ENCODE data around the gene GLRX3. TPM values are rescaled to one million over a fixed set of nuclear protein-coding genes. Genes with fewer than 3 reads are reported as not detected.

GLRX3 gene
- total RNA-seq, 1 experiment from 2014 or later = 182 TPM

DNA sequence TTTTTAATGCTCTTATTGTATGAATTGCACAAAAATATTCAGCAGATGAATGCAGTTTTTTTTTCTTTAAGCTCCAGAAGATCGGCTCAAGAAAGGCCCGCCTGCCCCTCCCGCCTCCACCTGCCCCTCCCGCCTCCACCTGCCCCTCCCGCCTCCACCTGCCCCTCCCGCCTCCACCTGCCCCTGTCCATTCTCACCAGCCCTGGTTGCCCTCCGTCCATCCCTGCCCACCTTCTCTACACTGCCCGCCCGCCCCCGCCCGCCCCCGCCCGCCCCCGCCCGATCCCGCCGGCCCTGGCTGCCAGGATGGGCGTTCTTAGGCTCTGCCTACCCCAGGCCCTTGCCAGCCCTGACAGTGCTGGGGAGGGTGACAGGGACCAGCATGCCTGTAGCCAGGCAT lies 67.4 kb downstream of the GLRX3 start:
- DNase-seq (ENCODE audit: low read depth) = no peak

DNA sequence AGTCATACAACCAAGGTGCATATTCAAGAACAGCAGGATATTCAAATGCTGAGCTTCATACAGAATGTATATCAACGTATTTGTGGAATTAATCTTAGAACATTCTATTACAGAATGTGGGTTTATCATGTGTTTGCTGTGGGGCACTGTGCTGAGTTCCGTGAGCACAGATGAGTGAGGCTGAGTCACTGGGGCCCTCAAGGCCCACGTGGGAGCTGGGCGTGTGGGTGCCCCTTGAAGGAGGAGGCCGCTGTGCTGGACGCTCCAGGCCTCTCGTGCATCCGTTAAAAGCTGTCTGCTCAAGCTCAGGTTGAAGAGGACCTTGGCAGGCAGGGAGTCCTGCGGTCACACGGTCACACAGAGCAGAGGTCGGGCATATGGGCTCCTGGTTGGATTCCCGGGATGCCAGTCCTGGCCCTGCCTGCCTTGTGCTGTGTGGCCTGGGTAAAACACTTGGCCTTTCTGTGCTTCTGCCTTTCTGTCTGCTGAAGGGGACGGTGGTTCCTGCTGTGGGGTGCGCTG lies 70.1 kb downstream of the GLRX3 start:
- DNase-seq (ENCODE audit: low read depth) = peak; percentile 37

DNA sequence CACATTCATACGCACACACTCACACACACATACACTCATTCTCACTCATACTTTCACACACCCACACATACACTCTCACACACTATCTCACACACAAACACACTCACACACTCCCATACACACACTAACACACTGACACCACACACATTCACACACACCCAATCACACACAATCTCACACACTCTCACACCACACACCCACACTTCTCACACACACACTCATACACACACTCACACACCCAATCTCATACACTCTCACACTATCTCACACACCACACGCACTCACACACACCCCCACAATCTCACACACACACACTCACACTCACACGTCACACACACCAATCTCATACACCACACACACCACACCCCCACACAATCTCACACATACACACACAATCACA lies 71.0 kb downstream of the GLRX3 start:
- DNase-seq (ENCODE audit: low read depth) = no peak

DNA sequence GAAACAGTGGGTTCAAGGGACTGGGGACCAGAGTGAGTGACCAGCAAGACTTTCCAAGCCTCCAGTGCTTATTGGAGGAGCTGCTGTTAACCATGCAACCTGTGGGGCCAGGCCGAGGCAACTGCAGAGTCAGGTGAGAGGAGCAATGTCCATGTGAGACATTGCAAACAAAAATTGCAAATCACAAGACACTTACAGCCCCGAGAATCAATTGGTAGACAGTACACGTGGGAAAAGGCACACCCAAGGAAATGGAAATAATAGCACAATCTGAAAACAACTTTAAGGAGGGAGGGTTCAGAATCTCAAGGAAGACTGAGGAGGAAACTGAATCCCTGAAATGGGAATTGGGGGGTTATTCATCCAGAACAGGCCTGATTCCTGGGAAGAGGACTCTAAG lies 72.6 kb downstream of the GLRX3 start:
- no peak for DNase-seq (ENCODE audit: low read depth)

DNA sequence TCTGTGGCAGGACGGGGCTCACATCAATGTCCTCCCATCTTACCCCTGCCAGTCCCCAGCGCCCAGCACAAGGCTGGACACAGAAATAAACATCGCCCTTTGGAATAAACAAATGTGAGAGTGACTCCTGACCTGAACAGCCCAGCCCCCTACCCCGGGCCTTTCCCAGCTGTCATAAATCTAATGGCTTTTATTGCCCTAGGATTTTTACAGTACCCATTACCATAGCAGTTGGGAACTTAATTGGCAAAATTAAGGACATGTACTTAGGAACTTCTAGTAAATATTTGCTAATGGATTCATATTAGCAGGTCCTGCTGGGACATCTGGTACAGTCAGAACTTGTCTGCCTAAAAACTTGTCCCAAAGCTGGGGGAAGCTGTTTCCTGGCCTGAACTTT lies 76.6 kb downstream of the GLRX3 start:
- no peak for DNase-seq (ENCODE audit: low read depth)

DNA sequence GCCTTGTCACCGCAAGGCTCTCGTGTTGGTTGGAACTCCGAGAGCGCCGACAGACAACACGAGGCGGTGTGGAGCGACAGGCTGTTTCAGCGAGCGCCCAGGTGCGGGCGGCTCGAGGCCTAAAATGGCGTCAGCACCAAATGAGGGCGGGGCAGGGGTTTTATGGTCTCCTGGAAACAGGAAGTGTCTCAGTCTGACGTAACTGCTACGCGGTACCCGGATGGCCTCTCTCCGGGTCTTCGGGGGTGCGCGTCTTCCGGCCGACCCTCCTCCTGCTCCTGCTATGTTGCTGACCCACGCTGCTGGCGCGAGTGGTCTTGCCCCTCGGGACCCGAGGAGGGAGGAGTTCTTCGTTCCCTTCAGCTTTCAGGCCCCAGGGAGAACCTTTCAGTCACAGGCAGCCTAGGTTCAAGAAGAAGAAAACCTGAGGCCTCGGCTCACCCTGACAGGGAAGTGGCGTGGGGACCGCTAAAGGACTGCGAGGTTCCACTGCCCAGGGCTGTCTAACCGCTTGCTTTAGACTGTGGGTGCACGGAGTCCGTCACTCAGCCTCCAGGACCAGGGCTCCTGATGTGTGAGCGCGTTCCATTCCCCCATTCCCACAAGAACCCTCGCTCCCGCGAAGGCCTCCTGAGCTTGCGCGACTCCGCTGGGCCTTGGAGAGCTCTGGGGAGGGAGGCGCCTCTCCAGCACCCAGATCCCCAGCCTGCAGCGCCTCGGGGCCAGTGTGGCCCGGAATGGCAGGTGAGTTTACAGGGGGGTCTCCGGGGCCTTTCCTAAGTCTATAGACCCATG lies 77.3 kb downstream of the GLRX3 start:
- no peak for DNase-seq (ENCODE audit: low read depth)

DNA sequence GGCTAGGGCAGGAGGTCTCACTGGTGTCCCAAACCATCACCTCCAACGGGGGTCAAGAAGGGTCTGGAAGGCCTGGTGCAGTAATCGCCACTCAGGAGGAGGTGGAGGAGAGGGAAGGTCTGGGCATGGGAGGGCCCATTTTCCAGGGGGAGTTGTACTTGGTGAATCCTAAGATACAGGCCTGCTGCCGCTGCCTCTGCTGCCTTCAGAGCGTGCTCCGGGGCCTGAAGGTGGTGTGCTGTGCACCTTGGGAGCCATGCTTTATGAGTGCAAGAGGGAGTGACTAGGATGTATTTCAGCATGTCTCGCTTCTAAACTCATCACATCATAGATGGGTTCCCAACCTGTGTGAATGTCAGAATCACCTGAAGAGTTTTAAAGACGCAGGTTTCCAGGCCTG lies 78.2 kb downstream of the GLRX3 start:
- no peak for DNase-seq (ENCODE audit: low read depth)

DNA sequence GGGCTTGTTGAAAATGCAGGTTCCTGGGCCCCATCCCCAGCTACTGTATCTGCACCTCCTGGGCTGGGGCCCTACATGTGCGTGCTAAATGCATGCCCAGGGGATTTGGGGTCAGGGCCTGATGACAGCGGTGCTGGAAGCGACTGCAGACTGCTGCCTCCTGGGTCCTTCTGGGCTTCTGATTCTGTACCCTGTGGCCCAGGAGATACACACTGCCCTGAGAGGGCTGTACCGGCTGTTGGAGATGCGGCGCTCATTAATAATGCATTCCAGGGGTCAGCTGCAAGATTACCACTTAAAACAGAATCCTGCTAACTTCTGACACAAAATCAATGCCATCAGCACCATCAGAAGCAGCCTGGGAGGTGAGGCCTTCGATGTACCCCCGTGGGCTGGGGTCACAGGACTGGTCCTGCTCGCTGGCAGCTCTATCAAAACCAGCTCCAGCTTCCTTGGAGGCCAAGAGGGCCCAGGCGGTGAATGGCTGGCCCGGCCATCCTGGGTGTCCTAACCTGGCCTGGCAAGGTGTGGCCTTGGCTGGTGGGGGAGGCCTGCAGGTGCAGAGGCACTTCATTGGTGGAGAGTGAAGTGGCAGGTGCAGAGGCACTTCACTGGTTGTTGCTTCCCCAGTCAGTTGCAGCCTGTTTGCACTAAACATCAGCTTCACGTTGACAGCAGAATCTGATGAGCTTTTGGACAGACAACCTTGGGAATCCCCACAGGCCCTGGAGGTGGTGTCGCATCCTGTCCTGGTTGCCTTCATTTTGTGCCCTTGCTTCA lies 79.2 kb downstream of the GLRX3 start:
- no peak for DNase-seq (ENCODE audit: low read depth)

GRCh38 chr10:130215931-130216231 lies 79.7 kb downstream of the GLRX3 start:
- DNase-seq (ENCODE audit: low read depth) = no peak

DNA sequence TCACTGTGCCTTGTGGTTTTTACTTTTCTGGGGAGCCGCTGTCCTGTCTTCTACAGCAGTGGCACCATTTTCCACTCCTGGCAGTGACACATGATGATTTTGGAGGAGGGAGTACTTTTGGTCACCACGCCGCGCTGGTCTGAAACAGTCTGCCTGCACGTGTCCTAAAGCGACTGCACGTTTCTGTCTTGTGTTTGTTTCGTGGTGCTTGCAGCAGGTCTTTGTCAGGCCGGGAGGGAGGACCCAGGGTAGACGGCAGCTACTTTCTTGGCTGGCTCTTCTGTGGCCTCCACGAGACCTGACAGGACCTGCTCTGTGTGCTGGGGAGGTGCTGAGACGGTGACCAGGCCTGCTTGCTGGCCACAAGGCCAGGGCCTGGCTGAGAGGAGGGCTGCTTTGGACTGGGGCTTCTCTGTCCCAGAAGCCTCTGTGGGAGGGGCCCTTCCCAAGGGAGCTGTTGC lies 82.0 kb downstream of the GLRX3 start:
- no peak for DNase-seq (ENCODE audit: low read depth)

GRCh38 chr10:130218936-130219335 lies 82.7 kb downstream of the GLRX3 start:
- DNase-seq (ENCODE audit: low read depth) = no peak

DNA sequence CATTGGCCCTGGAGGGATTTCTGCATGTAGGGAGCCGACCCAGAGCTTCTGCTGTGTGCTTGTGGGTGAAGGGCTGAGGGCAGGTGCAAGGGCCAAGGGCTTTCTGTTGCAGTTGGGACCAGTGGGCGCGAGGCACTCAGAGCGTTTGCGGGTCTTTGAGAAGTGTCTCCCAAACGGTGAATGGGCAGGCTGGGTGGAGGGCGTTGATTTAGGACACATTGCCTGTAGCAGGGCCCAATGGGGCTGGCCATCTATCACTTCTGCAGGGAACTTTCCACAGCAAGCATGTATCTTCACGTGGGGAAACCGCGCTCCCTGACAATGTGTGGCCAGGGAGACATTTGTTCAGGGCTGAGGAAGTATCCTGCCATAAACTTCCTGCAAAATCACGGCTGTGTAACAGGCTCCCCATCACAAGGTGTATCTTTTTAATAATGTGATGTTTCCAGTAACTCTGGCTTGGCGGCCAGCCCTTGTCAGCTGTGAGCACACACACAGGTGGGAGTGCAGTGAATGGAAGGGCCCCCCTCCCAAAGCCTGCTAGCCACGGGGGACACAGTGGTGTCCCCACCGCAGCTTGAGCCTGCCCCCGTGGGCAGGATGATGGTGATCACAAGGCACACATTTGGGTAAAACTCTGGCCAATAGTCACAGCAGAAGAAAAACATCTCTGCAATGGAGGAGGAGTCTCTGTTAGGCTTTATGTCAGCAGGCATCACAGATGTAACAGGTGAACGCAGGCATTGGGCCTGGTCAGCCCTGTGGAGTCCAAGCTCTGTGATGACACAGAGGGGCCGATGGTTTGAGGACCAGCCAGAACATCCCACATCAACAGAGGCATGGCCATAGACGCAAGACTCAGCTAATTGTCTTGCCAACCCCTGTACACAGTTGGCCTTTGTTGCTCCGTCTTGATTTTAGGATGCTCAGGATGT lies 84.3 kb downstream of the GLRX3 start:
- DNase-seq (ENCODE audit: low read depth) = no peak

- no peak for DNase-seq (ENCODE audit: low read depth)
Observed at GRCh38 chr10:130221456-130222375, 85.5 kb downstream of the GLRX3 start.

DNA sequence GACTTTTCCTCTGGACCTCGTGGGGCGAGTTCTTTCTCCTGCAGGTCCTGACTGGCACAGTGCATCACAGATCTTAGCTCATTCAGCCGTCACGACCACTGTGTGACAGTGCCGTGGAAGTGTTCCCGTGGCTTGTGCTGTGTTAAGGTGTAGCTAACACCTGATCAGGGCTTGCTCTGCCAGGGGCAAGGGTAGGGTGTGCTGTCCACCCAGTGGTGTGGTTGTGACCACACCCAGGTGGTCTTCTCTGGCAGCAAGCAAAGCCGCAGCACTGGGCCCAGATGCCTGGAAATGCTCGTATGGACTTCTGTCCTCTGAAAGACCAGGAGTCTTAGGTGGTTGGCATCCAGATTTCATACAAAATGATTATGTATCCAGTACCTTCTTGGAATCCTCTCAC lies 86.2 kb downstream of the GLRX3 start:
- DNase-seq (ENCODE audit: low read depth) = no peak

DNA sequence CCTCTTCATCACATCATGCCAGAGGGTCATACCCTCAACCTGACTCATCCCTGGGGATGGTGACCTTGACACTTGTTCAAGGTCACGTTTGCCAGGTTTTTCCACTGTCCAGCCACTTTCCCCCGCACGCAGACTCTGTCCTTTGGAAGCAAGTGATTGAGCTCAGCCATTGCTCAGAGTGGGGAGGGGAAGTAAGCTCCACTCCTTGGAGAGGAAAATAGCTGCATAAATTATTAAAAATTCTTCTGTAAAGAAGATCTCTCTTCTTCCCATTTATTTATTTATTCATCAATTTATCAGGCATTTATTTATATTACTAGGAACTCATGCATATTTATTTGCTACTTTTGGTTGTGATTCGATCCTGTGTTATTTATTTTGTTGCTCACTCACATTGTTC lies 88.0 kb downstream of the GLRX3 start:
- no peak for DNase-seq (ENCODE audit: low read depth)

DNA sequence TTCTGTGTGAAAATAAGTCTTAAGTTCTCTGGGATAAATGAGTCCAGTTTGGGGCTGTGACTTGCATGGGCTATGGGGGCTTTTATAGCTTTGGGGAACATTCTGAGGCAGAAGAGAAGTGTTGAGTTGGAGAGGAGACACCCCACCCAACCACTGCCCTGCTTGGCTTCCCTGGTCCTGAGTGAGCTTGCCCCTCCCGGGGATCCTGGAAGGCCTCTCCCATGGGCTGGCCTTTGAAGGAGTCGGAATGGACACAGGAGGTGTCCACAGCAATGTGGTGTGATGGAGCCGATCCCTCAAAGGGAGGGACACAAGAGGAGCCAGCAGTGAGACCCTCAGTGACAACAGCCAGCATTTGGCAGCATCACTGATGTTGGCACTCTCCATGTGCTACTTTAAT lies 89.8 kb downstream of the GLRX3 start:
- no peak for DNase-seq (ENCODE audit: low read depth)

- DNase-seq (ENCODE audit: low read depth) = no peak
Observed at GRCh38 chr10:130227883-130228282, 91.7 kb downstream of the GLRX3 start.

All from HT1080 (cell line).